Upper lobe of left lung (tissue), 6 donors: ENCODE data around the gene DCP1A. TPM values are rescaled to one million over a fixed set of nuclear protein-coding genes. Genes with fewer than 3 reads are reported as not detected.
A peak's percentile ranks its signal among the peaks of the same experiment; 100 is the strongest.

ENCODE experiments used
- ATAC-seq, 2 donors: fragments of 200-7000 bp; cut with Tn5 transposase; one replicate each; pipeline ENCODE4 v1.9.1; 2022; ENCODE audit warnings: mild to moderate bottlenecking in 2 of 2, moderate library complexity in 2 of 2; ENCODE audit not compliant: low FRiP score in 2 of 2
- DNase-seq, 2 donors: peaks; one replicate each; pipeline ENCODE4 v3.0.0-alpha.2; 2019 to 2020
- H3K27ac ChIP-seq, 4 donors: fragments of 200-600 bp; sonication (generic); one replicate each; pipeline ENCODE4 v1.5.1; 2016 to 2019
- H3K27me3 ChIP-seq, 4 donors: fragments of 200-600 bp; sonication (generic); one replicate each; pipeline ENCODE4 v1.5.1; 2017 to 2019
- H3K36me3 ChIP-seq, 4 donors: fragments of 200-600 bp; sonication (generic); one replicate each; pipeline ENCODE4 v1.5.1; 2016 to 2019
- H3K4me1 ChIP-seq, 4 donors: fragments of 200-600 bp; sonication (generic); one replicate each; pipeline ENCODE4 v1.5.1; 2018 to 2019
- H3K4me3 ChIP-seq, 4 donors: fragments of 200-600 bp; sonication (generic); one replicate each; pipeline ENCODE4 v1.5.1; 2017 to 2019; ENCODE audit warnings: mild to moderate bottlenecking in 2 of 4, moderate library complexity in 1 of 4
- H3K9me3 ChIP-seq, 4 donors: fragments of 200-600 bp; sonication (generic); one replicate each; pipeline ENCODE4 v1.5.1; 2018 to 2019
- EP300 ChIP-seq, 4 donors: sonication (generic); formaldehyde crosslinking; IDR thresholded peaks; one replicate each; pipeline ENCODE4 v1.5.1; 2017; ENCODE audit warnings: antibody characterized with exemption in 4 of 4, control low read depth in 2 of 4
- POLR2A ChIP-seq, 4 donors: fragments of 450-650 bp; IDR thresholded peaks; one replicate each; pipeline ENCODE4 v1.5.1; 2016 to 2017; ENCODE audit warnings: antibody characterized with exemption in 4 of 4, mild to moderate bottlenecking in 2 of 4
- POLR2AphosphoS5 ChIP-seq, 2 donors: sonication (generic); formaldehyde crosslinking; IDR thresholded peaks; one replicate each; pipeline ENCODE4 v1.5.1; 2017; ENCODE audit warnings: antibody characterized with exemption in 2 of 2
- WGBS, 2 donors: methylation state at CpG; one replicate each; pipeline ENCODE4 v1.1.5; 2017 to 2018; 5-methylcytosine and 5-hydroxymethylcytosine counted together
- total RNA-seq, 6 donors: library from RNA; depleted of rRNA in 4 of 6; stranded (reverse); fragments of >200 nt in 4 of 6; gene quantifications; one replicate each; pipeline versions ENCODE4 v1.1.0 to v1.2.1, GENCODE V29; 2016 to 2021
- TF ChIP-seq, protein P1 (sequence below), 6 experiments: fragments of 450-650 bp in 4 of 6; fragments of 200-600 bp in 2 of 6; sonication (generic) in 2 of 6; IDR thresholded peaks; one replicate each; pipeline ENCODE4 v1.5.1; 2016 to 2019; ENCODE audit warnings: antibody characterized with exemption in 6 of 6
- donor health status: DM: no; HTN: no; CAD: no; lungs with moderate emphysema.
- donor health status: DM: no; HTN: yes; CAD: no; lungs with severe emphysema.

DCP1A gene
- total RNA-seq, 6 donors from 2014 or later: 12.2 to 21.1 (median 18.7) TPM

GRCh38 chr3:53252096-53252946 lies 95.0 kb downstream of the DCP1A start:
- DNase-seq (peak in 1 of 2 donors; percentile 83), ATAC-seq (peak in 1 of 2 donors; percentile 67)
- Histone ChIP-seq H3K36me3 (no peaks in the 10 kb centered on the region), H3K27me3 (no peaks in the 10 kb centered on the region), H3K9me3 (no peaks in the 10 kb centered on the region), H3K4me1 (peaks cover 61 to 82% (median 76%) of the 10 kb centered on the region in 4 donors), H3K4me3 (peak overlapping the region in 3 of 4 donors; percentile 99 to 100 (median 99)), H3K27ac (peak overlapping the region; percentile 88 to 98 (median 91))
- TF ChIP-seq POLR2AphosphoS5 (IDR thresholded peaks at IDR 0.05) (peak; percentile 43 to 67), POLR2A (IDR thresholded peaks at IDR 0.05) (no peak), EP300 (IDR thresholded peaks at IDR 0.05) (peak in 1 of 4 donors; percentile 54)
- TF ChIP-seq, protein P1, sequence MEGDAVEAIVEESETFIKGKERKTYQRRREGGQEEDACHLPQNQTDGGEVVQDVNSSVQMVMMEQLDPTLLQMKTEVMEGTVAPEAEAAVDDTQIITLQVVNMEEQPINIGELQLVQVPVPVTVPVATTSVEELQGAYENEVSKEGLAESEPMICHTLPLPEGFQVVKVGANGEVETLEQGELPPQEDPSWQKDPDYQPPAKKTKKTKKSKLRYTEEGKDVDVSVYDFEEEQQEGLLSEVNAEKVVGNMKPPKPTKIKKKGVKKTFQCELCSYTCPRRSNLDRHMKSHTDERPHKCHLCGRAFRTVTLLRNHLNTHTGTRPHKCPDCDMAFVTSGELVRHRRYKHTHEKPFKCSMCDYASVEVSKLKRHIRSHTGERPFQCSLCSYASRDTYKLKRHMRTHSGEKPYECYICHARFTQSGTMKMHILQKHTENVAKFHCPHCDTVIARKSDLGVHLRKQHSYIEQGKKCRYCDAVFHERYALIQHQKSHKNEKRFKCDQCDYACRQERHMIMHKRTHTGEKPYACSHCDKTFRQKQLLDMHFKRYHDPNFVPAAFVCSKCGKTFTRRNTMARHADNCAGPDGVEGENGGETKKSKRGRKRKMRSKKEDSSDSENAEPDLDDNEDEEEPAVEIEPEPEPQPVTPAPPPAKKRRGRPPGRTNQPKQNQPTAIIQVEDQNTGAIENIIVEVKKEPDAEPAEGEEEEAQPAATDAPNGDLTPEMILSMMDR (IDR thresholded peaks at IDR 0.05): no peak
- 16 to 30% methylated on average over 10 of the region's 10 CpGs for WGBS, 2 donors

- peaks cover 56 to 76% (median 71%) of the 10 kb centered on the region in 4 donors for H3K4me1 ChIP-seq
- no peaks in the 10 kb centered on the region for H3K9me3 ChIP-seq
- no peaks in the 10 kb centered on the region for H3K27me3 ChIP-seq
- DNase-seq (no peak), ATAC-seq (no peak)
- H3K4me3 ChIP-seq: peak overlapping the region in 1 of 4 donors; percentile 99
- H3K27ac ChIP-seq: peak overlapping the region; percentile 88 to 98 (median 91)
- 84 to 94% methylated on average over 3 to 4 of the region's 4 CpGs for WGBS, 2 donors
- no peaks in the 10 kb centered on the region for H3K36me3 ChIP-seq
- no peak for TF ChIP-seq POLR2AphosphoS5 (IDR thresholded peaks at IDR 0.05)
- no peak for TF ChIP-seq POLR2A (IDR thresholded peaks at IDR 0.05)
- no peak for TF ChIP-seq EP300 (IDR thresholded peaks at IDR 0.05)
- TF ChIP-seq, protein P1 (IDR thresholded peaks at IDR 0.05): no peak
Observed at GRCh38 chr3:53250881-53251605, 96.3 kb downstream of the DCP1A start.

- Histone ChIP-seq H3K27me3 (no peaks in the 10 kb centered on the region), H3K9me3 (no peaks in the 10 kb centered on the region), H3K4me3 (peak overlapping the region in 1 of 4 donors; percentile 1), H3K27ac (peak overlapping the region; percentile 88 to 98 (median 91)), H3K36me3 (no peaks in the 10 kb centered on the region), H3K4me1 (peaks cover 56 to 78% (median 70%) of the 10 kb centered on the region in 4 donors)
- ATAC-seq (no peak), DNase-seq (no peak)
- TF ChIP-seq, protein P1 (IDR thresholded peaks at IDR 0.05): no peak
- no peak for TF ChIP-seq EP300 (IDR thresholded peaks at IDR 0.05)
- TF ChIP-seq POLR2AphosphoS5 (IDR thresholded peaks at IDR 0.05): no peak
- no peak for TF ChIP-seq POLR2A (IDR thresholded peaks at IDR 0.05)
- WGBS, 2 donors: 80 to 91% methylated on average over 3 of the region's 3 CpGs
Observed at GRCh38 chr3:53250453-53250852, 96.9 kb downstream of the DCP1A start.

DNA sequence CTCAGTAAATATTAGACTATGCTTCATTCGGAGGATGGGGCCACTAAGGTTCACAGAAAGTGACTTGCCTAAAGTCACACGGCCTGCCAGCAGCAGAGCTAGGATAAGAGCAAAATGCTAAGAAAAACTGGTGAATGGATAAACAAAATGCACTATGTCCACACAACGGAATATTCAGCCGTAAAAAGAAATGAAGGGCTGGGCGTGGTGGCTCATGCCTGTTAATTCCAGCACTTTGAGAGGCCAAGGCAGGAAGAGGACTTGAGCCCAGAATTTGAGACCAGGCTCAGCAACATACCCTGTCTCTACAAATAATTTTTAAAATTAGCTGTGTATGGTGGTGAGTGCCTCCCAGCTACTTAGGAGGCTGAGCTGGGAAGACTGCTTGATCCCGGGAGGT lies 99.2 kb downstream of the DCP1A start:
- DNase-seq (no peak), ATAC-seq (no peak)
- Histone ChIP-seq H3K4me3 (no peak overlapping the region), H3K9me3 (no peaks in the 10 kb centered on the region), H3K36me3 (no peaks in the 10 kb centered on the region), H3K4me1 (peaks cover 63 to 84% (median 74%) of the 10 kb centered on the region in 4 donors), H3K27me3 (no peaks in the 10 kb centered on the region), H3K27ac (peak overlapping the region; percentile 23 to 48 (median 33))
- TF ChIP-seq POLR2AphosphoS5 (IDR thresholded peaks at IDR 0.05) (no peak), EP300 (IDR thresholded peaks at IDR 0.05) (no peak), POLR2A (IDR thresholded peaks at IDR 0.05) (no peak)
- TF ChIP-seq, protein P1 (IDR thresholded peaks at IDR 0.05): no peak
- 51 to 81% methylated on average over 6 of the region's 6 CpGs for WGBS, 2 donors
